HG03066 (cell line): Measurements from ENCODE around the gene PANK4.
A peak's percentile ranks its signal among the peaks of the same experiment; 100 is the strongest.
"Not testable (repeated sequence)": the region's sequence is repeated elsewhere in the genome, so short reads cannot be mapped to it uniquely, and the experiment has no call there.

ENCODE experiments used
- ATAC-seq: cut with Tn5 transposase; IDR thresholded peaks from one replicate; pipeline ENCODE4 v1.9.1; 2021; ENCODE audit warnings: low read depth; ENCODE audit not compliant: unreplicated experiment

Gene PANK4

GRCh38 chr1:2525920-2526823 lies at the start of gene PANK4:
Gene PANK4 (minus strand): TSS chr1:2526596. CDS start chr1:2526587, 9 bp downstream.
- ATAC-seq, result peak; percentile 86

GRCh38 chr1:2574350-2574749 lies 48.0 kb upstream of the PANK4 start:
- no peak for ATAC-seq

DNA sequence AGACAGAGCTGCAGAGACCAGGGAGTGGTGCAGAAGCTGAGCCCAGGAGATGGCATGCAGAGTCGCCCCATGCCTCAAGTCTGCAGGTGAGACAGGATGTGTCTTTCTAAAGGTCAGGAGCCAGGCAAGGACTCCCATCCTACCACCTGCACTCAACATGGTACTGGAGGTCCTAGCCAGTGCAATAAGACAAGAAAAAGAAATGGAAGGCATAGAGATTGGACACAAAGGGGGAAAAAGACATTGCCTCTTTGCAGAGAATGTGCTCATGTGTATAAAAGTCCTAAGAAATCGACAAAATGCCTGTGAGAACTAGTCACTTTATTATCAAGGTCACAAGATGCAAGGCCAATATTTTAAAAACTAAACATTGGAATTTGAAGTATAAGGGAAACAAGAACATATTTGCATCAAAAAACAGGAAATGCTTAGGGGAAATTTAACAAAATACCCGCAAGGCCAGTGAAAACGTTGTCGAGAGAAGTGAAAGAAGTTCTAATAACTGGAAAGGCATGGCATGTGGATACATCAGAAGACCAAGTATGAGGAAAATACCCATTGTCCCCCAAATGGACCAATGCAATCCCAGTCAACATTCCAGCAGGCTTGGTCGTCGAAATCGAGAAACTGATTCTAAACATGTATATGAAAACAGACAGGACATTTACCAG lies 47.0 kb upstream of the PANK4 start:
- no peak for ATAC-seq

DNA sequence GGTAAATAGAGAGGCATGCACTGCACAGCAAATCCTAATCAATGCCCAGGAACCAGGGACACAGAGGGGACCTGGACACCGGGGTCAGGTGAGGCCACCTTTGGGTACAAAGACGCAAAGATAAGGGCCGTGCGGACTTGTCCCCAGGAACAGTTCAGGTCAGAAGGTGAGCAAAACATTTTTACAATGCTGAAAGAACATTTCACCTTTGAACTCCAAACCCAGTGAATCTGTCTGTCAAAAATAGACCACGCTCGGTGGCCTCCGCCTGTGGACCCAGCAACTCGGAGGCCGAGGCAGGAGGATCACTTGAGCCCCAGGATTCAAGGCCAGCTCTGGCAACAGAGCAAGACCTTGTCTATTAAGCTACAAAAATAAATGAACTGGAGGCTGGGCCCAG lies 45.0 kb upstream of the PANK4 start:
- no peak for ATAC-seq

DNA sequence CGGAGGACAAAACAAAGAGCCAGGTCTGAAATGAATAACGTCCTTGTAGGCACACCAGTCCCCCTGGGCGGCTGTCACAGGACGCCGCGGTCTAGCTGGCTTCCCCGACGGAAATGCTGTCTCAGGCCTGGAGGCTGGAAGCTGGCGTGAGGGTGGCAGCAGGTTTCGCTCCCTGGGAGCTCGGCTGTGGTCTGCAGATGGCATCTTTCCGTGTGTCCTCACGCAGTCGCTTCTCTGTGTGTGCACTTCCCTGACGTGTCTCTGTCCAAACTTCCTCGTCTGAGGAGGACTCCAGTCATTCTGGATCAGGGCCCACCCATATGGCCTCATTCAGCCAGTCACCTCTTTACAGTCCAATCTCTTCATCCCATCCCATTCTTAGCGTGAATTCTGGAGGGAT lies 43.9 kb upstream of the PANK4 start:
- no peak for ATAC-seq

- ATAC-seq, result not testable (repeated sequence)
Observed at GRCh38 chr1:2569703-2570102, 43.3 kb upstream of the PANK4 start.

DNA sequence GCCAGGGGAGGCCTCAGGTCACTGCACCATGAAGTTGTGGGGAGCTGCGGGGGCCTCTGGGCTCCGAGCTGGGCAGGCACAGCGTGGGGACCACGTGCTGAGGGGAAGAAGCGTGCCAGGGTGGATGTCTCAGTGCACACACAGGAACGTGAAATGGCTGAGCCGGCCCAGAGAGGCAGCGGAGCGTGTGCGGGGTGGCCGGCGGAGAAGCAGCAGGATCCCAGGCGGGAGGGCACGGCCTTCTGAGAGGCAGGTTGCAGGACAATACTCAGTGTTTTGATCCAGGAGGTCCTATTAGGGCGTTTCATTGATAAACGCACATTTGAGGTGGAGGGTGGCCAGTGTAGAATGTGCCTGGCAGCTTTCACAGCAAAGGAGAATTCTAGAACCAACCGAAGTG lies 42.7 kb upstream of the PANK4 start:
- no peak for ATAC-seq

- ATAC-seq, result not testable (repeated sequence)
Observed at GRCh38 chr1:2568187-2568816, 41.9 kb upstream of the PANK4 start.

- no peak for ATAC-seq
Observed at GRCh38 chr1:2567083-2567679, 40.8 kb upstream of the PANK4 start.

- ATAC-seq, result no peak
Observed at GRCh38 chr1:2566101-2567045, 40.0 kb upstream of the PANK4 start.

- no peak for ATAC-seq
Observed at GRCh38 chr1:2564815-2565374, 38.5 kb upstream of the PANK4 start.

DNA sequence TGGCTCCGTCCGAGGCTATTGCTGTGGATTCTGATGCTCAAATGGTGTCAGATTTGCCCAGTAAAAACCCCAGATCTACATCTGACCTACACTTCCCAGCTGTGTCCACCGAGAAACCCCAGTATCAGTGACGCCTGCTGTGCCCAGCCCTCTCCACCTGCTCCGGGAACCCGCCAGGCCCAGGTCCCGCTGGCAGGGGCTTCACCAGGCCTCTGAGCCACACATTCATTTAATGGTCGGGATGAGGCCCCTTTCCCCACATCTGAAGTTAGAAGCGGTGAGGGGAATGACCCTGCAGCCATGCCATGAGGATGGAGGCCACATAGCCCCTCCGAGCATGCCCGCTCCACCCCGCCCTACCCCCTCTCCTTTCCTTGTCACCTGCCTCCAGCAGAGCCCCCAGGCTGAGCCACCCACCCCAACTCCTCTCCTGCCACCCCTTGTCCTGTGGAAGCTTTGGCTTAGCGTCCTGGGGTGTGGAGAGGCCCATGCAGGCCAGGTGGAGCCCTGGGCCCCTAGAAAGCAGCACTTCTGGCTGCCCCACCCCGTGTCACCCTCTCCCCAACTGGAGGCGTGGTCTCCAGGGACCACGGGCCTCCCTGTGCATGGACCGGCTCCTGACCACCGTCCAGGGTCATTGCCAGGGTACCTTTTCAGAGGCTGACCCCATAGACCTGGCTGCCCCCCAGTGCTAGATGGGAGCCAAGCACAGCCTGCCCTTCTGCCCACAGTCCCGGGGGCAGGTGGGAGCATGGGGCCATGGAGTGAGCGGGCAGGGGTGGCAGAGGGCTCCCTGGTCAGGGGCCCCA lies 37.8 kb upstream of the PANK4 start:
- ATAC-seq, result no peak

GRCh38 chr1:2563205-2563604 lies 36.8 kb upstream of the PANK4 start:
- no peak for ATAC-seq

DNA sequence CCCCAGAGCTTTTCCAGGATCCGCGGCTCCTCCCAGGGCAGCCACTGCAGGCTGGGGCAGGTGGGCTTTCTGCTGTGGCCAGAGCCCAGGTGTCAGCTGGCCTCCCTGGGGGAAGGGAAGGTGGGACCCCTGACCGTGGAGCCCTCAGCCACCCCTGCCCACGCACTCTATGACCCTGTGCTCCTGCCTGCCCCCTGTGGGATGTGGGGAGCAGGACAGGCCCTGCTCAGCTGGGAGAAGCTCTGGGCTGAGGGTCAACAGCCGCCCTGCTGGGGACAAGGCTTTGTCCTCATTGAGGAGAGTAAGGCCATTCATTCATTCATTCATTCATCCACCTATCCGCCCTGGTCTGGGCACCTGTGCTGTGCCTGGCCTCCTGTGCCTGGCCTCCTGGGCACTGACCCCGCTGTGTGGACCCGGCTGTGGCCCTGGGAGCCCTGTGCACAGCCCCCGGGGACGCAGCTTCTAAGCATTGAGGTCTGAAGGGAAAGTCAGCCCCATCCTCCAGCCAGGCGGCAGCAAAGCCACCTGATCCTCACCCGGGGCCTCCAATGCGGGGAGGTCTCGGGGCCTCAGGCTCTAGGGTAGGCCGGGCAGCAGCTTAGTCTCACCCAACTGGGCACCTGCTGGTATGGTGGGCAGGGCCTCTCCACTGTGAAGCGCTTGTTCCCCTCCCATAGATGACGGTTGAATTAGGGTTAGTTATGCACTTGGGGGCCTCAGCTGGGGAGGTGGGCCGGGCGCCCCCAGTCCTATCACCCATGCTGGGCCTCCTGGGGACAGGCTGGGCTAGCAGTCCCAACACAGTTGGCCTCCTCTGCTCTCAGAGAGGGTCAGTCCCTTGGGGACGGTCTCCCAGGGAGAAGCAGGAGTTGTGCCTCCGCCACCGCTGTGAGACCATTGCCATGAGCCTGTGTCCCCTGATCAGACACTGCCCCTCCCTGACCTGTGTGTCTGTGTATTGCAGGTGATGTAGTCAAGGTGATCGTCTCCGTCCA lies 35.8 kb upstream of the PANK4 start:
- ATAC-seq, result no peak

DNA sequence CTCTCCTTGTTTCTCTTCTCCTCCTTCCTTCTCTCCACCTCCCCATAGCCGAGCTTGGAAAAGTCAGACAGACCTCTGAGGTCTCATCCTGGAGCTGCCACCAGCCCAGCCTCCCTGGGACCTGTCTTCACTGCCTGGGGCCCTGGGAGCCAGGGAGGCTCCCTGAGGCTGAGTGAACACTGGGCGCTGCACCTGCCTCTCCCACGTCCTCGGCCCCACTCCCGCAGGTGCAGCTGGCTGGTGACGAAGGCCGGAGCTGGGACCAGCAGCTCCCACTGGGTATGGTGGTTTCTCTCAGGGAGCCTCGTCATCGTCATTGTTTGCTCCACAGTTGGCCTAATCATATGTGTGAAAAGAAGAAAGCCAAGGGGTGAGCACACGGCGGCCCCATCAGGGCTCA lies 35.0 kb upstream of the PANK4 start:
- no peak for ATAC-seq

DNA sequence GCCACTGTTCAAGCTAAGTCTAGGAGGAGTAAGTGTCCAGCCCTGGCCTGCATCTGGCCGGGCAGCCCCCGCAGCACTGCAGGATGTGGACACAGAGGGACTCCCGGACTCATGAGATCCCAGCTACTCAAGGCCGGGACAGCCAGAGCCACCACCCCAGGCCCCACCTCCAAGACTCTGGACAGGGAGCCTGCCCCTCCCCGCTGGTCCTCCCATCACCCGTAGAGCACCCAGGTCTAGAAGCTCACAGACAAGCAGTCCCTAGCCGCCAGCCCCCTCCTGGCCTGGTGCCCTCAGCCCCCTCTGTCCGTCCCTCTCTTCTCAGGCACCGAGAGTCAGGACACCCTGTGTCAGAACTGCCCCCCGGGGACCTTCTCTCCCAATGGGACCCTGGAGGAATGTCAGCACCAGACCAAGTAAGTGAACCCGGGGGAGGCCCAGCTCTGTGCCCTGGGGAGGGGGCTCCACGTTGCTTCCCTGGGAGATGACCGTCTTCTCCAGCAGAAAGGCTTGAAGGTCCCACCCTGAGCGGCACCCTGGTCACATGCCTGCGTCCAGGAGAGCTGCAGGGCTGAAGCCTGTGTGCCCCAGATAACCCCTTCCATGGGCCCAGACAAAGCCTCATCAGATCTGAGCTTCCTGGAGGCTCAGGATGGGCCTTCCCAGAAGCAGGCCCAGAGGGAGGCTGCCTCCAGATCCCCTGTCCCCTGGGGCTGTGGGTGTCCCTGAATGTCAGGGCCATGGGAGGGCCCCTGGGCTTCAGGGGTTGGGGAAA lies 34.1 kb upstream of the PANK4 start:
- ATAC-seq, result no peak
